GM21526 (cell line): Measurements from ENCODE around the gene CDH18.

Experiments used
- ATAC-seq: cut with Tn5 transposase; IDR thresholded peaks from one replicate; pipeline ENCODE4 v1.9.1; 2021; ENCODE audit warnings: moderate library complexity; ENCODE audit not compliant: unreplicated experiment, low FRiP score

The CDH18 gene, protein sequence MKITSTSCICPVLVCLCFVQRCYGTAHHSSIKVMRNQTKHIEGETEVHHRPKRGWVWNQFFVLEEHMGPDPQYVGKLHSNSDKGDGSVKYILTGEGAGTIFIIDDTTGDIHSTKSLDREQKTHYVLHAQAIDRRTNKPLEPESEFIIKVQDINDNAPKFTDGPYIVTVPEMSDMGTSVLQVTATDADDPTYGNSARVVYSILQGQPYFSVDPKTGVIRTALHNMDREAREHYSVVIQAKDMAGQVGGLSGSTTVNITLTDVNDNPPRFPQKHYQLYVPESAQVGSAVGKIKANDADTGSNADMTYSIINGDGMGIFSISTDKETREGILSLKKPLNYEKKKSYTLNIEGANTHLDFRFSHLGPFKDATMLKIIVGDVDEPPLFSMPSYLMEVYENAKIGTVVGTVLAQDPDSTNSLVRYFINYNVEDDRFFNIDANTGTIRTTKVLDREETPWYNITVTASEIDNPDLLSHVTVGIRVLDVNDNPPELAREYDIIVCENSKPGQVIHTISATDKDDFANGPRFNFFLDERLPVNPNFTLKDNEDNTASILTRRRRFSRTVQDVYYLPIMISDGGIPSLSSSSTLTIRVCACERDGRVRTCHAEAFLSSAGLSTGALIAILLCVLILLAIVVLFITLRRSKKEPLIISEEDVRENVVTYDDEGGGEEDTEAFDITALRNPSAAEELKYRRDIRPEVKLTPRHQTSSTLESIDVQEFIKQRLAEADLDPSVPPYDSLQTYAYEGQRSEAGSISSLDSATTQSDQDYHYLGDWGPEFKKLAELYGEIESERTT

DNA sequence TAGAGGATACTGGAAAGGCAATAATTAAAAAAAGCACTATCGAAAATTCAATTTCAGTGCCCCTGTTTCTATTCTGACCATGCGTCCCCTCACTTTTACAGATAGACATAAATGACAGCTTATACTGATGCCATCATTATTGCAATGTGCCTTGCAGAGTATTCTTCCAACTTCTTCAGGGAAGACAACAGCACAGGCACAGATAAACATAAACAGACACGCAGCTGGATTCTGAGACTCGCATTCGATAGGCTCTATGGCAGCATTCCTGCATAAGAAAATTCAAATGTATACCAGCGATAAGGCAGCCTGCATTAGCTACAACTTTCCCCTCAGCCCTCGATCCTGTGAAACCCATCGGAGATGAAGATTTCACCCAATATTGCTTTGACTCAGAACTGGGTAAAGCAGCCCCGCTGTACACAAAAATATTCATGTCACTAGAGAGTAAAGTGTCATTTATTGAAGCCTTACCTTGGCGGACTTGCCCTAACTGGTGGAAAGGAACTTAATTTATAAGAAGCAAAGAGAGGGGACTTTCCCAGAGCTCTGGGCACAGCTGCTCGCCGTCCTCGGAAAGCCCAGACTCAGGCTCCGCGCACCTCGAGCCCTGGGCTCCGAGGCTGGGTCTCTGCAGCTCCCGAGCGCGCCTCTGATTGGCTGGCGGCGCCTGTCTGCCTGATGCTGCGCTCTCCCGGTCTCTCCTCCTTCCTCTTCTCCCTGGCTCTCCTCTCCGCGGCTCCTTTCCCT lies at the start of gene CDH18:
CDH18 (minus strand) TSS at position 589 of the 750 bp plus-strand sequence. CDS start 149,214 bp downstream, outside the sequence.
- no peak for ATAC-seq

DNA sequence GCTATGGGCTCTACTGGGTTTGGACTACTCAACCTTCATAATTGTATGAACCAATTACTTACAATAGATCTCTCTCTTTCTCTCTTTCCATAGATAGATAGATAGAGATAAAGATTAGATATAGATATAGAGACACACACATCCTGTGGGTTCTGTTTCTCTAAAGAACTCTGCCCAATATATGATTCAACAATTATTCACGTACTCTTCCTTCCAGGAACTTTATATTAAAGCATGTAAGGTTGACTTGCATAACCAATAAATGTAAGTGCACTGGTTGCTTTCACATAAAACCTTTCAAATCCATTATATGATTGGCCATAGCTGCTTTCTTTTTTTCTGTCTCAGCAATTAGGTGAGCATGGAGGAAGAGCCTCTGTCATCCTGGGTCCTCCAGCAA lies 46.7 kb upstream of the CDH18 start:
- no peak for ATAC-seq

DNA sequence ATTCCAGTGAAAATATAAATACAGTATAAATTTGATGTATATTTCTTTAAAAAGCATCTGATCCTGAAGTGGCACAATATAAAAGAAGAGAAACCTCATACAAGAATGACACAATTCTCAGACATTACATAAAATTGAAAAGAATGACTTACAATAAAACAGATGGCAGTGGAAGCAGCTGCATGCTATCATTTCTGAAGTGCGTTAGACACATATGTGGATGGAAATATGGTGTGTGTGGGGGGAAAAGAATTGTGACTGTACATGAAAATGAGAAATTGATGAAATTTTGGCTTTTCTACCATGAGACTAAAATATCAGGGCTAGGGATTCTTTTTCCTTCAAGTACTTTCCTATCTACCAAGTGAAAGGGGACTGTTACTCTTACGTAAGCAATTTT lies 45.9 kb upstream of the CDH18 start:
- ATAC-seq = no peak

DNA sequence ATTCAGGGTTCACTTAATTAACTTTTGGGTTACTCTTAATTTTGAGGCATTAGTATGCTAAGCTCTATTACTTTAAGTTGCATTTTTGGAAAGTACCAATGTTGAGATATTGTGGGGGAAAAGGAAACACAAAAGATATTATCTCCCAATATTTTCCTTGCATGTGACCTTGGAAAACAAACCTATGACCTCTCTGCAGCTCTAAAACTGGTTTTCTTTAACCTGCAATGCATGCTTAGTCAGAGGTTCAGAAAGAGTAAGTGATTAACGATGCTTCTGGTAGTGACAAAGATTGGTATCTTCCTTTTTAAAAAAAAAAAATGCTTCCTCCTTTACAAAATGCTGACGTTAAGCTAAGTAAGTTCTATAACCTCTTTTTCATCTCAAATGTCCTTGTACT lies 44.9 kb upstream of the CDH18 start:
- no peak for ATAC-seq

DNA sequence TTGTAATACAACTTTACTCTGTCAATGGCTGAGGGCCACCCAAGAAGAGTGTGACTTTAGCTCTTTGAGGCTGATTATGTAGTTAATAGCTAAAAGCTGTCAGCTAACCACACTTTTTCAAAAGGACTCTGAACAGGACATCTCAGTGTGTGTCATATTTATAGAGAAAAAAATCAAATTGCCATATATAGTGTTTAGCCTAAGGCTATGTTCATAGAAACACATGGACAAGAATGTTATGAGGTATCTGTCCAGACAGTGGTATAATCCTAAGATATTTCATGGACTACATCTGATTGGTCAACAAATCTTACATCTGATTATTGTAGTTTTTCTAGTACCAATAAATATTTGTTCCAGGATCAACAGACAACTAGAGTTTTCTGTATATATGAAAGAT lies 42.1 kb upstream of the CDH18 start:
- ATAC-seq = no peak

DNA sequence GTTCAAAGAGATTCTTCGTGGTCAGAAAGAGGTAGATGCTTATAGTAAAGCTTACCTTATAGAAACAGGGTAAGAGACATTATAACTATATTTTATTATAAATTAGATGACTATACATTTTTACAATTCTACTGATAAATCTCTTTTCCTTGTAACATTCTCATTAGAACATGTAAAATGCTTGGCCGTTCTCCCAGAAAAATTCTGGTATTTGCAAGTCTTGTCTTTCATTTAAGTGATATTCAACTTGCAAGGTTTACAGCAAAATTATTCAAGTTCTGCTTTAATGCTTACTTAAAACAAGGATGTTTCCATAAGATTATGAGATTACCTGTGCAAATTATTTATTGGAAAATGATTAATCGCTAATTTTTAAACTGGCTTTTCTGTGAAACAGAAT lies 41.3 kb upstream of the CDH18 start:
- no peak for ATAC-seq

DNA sequence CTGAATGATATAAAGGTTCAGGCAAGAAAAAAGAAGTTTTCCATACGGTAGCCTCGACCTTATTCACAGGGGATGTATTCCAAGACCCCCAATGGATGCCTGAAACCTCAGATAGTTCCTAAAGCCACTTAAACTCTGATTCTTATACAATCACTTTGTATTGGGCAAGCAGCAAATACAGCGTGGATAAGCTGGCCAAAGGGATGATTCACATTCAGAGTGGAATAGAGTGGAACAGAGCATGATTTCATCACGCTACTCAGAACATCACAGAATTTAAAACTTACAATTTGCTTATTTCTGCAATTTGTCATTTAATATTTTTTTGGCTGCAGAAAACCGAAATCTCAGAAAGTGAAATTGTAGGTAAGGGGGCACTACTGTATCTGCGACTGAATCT lies 40.5 kb upstream of the CDH18 start:
- ATAC-seq = no peak

DNA sequence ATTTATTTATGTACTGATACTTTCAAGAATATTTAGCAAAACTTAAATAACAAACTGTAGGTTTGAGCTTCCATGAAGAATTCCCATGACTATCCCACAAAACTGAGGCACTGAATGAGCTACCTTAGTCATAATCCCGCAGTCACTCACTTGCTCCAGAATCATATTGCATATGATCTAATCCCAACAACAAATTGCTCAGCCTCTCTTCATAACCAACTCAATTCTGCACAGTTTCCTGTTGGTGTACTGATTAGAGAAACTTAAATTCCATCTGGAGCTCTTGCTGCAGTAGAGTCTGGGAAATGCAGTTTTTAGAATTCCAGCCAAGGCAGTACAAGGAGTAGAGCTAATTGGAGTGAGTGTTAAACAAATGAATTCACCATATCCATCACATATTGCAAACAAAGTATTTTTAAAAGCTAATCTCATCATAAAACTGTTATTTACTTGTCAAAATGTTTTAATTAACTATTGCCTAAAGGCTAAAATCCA lies 35.7 kb upstream of the CDH18 start:
- no peak for ATAC-seq

DNA sequence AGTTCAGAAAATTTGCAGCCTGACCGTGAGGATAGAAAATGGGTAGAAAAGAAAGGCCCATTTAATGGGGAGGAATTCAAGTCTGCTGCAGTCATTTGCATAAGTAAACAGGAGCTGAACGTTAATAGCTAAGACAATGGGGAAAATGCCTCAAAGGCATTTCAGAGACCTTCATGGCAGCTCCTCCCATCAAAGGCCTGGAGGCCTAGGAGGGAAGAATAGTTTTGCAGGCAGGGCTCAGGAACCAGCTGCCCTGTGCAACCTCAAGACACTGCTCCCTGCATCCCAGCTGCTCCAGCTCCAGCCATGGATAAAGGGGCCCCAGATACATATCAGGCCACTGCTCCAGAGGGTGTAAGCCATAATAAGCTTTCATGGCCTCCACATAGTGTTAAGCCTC lies 32.2 kb upstream of the CDH18 start:
- no peak for ATAC-seq

DNA sequence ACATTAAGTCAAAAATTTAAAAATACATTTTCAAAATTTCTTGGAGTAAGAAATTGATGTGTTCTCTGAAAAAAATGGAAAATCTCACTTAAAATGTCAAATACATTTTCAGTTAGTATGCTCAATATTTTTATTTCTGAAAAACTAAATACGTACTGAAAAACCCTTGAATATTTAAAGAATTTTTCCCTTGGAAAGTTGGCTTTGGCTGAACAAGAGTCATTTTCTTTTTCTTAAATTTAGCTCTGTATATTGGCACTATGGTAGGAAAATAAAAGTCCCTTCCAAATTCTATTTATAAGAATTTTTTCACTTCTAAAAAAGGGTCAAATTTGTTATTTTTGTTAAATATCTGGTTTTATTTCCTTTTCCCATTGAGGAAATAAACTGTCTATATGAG lies 29.0 kb upstream of the CDH18 start:
- ATAC-seq = no peak

DNA sequence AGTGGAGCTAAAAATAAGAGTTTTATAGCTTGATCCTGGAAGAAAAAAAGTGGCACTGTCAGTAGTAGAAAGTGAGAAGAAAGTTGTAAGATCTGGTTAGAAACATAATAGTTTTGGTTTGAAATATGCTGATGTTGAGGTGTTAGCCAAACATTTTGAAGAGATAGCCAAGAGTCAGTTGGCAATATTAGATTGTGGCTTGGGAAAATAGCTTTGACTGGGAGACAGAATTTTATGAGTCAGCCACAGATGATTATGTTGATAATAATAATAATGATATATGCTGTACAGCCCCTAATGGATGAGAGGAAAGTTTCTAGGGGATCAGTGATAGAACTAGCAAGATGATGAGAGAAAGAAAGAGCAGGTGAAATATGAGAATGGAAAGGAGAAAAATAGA lies 12.4 kb upstream of the CDH18 start:
- no peak for ATAC-seq

DNA sequence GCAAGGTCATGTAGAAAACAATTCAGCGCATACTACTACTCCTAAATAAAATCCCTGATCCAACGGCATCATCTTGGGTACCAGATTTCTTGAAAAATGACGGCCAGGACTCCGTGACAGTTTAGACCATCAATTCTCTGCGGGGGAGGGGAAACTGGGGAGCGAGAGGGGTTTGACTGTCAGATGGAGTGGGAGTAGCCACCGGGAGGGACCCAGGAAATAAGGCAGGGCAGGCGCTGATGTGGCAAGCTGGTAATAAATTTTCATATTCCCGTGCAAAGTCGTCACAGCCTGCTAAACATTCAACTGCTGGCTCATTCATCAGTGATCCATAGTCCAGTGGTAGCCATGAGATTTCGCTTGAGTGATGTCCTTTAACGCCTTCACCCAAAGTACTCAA lies 457 bp upstream of the CDH18 start:
- ATAC-seq = no peak

DNA sequence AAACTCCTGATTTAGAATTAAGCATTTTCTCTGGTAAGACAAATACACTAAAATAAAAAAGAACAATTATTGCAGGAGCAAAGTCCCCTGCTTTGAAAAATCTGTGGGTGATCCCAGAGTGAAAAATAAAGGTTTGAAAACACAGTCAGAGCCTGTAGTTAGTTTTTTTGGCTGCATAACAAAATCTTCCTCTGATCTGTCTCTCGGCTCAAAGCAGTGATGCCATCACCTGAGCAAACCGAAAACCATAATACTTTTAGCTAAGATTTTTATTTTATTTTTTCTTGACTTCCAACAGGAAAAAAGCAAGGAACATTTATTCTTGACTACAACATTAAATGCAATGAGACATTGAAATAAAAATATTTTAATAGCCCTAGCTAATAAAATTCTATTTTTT lies 1.2 kb downstream of the CDH18 start:
- ATAC-seq = no peak

DNA sequence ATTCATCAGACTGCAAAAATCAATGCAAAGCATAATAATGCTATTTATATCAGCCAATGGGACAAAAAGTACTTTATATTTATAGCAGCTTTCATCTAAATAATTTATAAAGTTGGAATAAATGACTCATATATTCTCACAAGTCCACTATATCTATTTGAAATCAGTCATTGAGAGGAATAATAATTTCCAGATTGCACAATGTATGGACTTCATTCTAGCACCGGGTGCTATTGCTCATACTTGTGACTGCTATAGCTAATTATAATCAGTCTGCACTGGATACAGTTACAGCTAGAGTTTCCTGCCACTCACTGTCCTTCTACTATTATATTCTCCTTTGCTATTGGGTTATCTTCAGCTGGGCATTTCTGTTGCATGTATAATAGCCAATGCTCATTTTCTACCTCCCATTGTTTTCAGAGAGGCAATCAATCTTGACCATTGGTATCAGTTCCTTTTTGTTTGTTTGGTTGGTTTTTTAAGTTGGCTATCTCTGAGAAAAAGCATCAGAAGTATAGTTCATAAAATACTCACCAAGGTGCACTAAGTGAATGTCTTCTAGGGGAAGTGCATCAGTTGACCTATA lies 1.9 kb downstream of the CDH18 start:
- no peak for ATAC-seq

DNA sequence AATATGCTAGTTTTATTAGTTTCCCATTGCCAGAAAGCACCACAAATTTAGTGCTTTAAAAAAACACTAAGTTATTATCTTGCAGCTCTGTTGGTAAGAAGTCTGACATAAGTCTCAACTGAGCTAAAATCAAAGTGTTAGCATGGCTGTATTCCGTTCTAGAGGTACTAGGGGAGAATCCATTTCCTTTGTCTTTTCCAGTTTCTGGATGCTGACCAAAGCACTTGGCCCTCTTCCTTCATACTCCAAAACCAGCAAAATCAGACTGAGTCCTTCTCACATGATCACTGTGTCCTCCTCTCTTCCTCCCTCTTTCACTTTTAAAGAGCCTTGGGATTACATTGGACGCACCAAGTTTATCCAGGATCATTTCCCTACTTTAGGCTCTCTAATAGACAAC lies 9.5 kb downstream of the CDH18 start:
- ATAC-seq = no peak

DNA sequence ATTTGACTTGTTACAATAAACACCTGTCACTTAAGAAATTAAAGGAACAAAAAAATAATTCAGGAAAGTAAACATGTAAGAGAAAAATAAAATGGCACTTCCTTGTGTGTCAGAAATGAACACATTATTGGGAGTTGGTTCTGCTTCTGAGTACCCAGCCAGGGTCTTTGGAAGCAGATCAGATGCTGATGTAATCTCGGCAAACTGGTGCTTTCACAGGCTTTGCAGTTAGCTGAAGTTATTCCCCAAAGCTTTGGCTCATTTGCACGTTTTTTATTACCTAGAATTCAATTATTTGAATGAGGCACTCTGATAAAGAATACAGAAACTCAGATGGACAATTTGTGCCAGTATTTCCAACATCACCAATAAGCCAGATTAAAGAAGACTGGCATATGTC lies 10.9 kb downstream of the CDH18 start:
- ATAC-seq = no peak

DNA sequence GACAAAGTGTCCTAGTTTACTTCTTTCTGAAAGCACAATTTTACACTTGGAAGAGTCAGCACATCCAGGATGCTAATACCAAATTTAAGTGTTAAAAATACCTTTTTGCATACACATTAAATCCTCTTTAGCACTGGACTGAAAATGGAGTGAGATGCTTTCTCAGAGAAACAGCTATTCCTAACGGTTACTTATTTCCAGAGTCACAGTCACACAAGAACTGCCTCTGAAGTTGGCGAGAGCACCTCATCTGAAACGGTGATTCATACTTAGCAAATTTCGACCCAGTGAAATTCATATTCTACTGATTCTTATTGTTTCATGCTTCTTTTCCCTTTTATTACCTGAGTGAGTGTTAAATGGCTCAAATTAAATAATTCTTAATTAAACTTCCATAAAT lies 12.2 kb downstream of the CDH18 start:
- no peak for ATAC-seq

DNA sequence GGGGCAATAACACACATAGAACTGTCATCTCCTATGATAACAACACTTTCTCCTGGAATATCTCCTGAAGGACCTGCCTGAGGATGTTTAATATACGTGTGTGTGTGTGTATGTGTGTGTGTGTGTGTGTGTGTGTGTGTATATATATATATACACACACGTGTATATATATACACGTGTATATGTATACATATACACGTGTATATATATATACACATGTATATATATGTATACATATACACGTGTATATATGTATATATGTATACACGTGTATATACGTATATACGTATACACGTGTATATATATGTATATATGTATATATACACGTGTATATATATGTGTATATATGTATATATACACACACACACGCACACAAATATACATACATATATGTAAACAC lies 27.5 kb downstream of the CDH18 start:
- ATAC-seq = no peak

DNA sequence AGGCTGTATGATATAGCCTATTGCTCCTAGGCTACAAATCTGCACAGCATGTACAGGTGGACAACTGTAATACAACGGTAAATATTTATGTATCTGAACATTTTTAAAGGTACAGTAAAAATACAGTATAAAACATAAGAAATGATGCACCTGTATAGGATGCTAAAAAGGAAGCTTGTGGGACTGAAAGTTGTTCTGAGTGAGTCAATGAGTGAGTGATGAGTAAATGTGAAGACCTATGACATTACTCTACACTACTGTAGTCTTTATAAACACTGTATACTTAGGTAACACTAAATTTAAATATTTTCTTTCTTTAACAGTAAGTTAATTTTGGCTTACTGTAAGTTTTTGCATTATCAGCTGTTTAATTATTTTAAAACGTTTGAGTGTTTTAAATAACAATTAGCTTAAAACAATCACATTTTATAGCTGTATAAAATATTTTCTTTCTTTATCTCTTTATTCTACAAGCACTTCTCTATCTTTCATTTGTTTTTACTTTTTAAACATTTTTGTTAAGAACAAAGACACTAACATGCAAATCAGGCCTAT lies 28.1 kb downstream of the CDH18 start:
- no peak for ATAC-seq

DNA sequence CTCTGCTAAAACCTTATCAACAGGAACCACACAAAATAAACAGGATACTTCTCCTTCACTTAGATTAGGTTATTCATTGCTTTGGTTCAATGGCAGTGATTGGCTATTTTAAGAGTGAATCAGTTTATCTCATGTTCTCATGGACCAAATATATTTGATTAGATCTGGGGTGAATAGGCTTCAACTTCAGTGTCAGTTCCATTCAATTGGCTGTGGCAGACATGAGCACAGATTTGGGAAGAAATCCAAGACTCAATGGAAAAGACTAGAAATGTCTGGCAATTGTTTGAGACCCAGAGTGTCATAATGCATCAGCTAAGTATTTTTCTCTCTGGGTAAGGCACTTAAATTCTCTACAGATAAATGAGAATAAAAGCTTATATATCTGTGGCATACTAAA lies 37.1 kb downstream of the CDH18 start:
- ATAC-seq = no peak
